OCI-LY7 (cell line): ENCODE results near the gene SMPD4. TPM values are rescaled to one million over a fixed set of nuclear protein-coding genes. Genes with fewer than 3 reads are reported as not detected.
"Not testable (repeated sequence)": the region's sequence is repeated elsewhere in the genome, so short reads cannot be mapped to it uniquely, and the experiment has no call there.

Experiments
- BruUV-seq: library from RNA; stranded (reverse); fragments of 400-500 nt; replicated peaks from 2 replicates; lab custom pipeline; 2021; lab: Mats Ljungman, UMichigan
- CTCF ChIA-PET: fragments of 300-600 bp; sonication (Branson Sonifier 250); formaldehyde crosslinking; loops from one replicate; lab custom pipeline; 2022; ENCODE audit warnings: antibody characterized with exemption; ENCODE audit not compliant: unreplicated experiment; lab: Charles Lee
- POLR2A ChIA-PET: fragments of 300-600 bp; sonication (Branson Sonifier 250); formaldehyde crosslinking; loops from one replicate; lab custom pipeline; 2022; ENCODE audit warnings: antibody characterized with exemption; lab: Charles Lee
- DNase-seq: peaks from one replicate; pipeline ENCODE4 v3.0.0-alpha.2; 2015; ENCODE audit warnings: low spot score
- H2AFZ ChIP-seq: fragments of 200-600 bp; sonication (generic), shearing (Covaris generic); 2 replicates; pipeline ENCODE4 v1.6.1; 2014; ENCODE audit warnings: mild to moderate bottlenecking, antibody characterized with exemption, low read length, moderate library complexity
- H3K27ac ChIP-seq: fragments of 200-600 bp; sonication (generic); 2 replicates; pipeline ENCODE4 v1.5.1; 2014; ENCODE audit warnings: mixed run types, low read depth, mild to moderate bottlenecking, moderate library complexity, low read length, inconsistent platforms; ENCODE audit not compliant: poor library complexity, severe bottlenecking
- H3K36me3 ChIP-seq: fragments of 200-600 bp; sonication (generic); 2 replicates; pipeline ENCODE4 v1.6.1; 2014; ENCODE audit warnings: mild to moderate bottlenecking, antibody characterized with exemption, low read length, moderate library complexity, mixed read lengths; ENCODE audit not compliant: insufficient read depth
- H3K4me1 ChIP-seq: fragments of 200-600 bp; sonication (generic); 2 replicates; pipeline ENCODE4 v1.5.1; 2014; ENCODE audit warnings: mild to moderate bottlenecking, low read length; ENCODE audit not compliant: insufficient read depth, poor library complexity, severe bottlenecking
- H3K4me2 ChIP-seq: fragments of 200-600 bp; sonication (generic); 2 replicates; pipeline ENCODE4 v1.6.1; 2014; ENCODE audit warnings: mild to moderate bottlenecking, low read length
- H3K4me3 ChIP-seq: fragments of 200-600 bp; sonication (generic); 2 replicates; pipeline ENCODE4 v1.5.1; 2014; ENCODE audit warnings: mild to moderate bottlenecking, low read depth, low read length; ENCODE audit not compliant: poor library complexity, severe bottlenecking
- H3K79me2 ChIP-seq: fragments of 200-600 bp; sonication (generic); 2 replicates; pipeline ENCODE4 v1.6.1; 2016; ENCODE audit warnings: low read depth, mild to moderate bottlenecking, low read length, moderate library complexity, mixed read lengths; ENCODE audit not compliant: insufficient read depth
- H3K9me2 ChIP-seq: fragments of 200-600 bp; sonication (generic); 2 replicates; pipeline ENCODE4 v1.6.1; 2016; ENCODE audit warnings: mild to moderate bottlenecking, low read length, mixed read lengths; ENCODE audit not compliant: insufficient read depth
- H3K9me3 ChIP-seq: fragments of 200-600 bp; sonication (generic); 2 replicates; pipeline ENCODE4 v1.6.1; 2014; ENCODE audit warnings: mild to moderate bottlenecking, mixed run types, low read length, mixed read lengths
- H4K20me1 ChIP-seq: fragments of 200-600 bp; sonication (generic); 2 replicates; pipeline ENCODE4 v1.6.1; 2014; ENCODE audit warnings: mild to moderate bottlenecking, antibody characterized with exemption, low read length, moderate library complexity, mixed read lengths; ENCODE audit not compliant: insufficient read depth
- intact Hi-C: fragments of 100-400 bp; cut with micrococcal nuclease; formaldehyde crosslinking; loops from one replicate; pipeline ENCODE4 v1.10.0; 2022; ENCODE audit not compliant: unreplicated experiment
- total RNA-seq, 2 experiments: library from RNA; depleted of rRNA in 1 of 2; stranded (reverse); fragments of >200 nt in 1 of 2; shearing (Covaris generic) in 1 of 2; gene quantifications; 2 replicates each; pipeline ENCODE4 v1.2.3, GENCODE V29; 2014 to 2022

SMPD4 gene
- total RNA-seq, 2 experiments from 2014 or later, result 61.9 to 93.8 TPM

GRCh38 chr2:130228005-130228404 lies 46.6 kb upstream of the SMPD4 start:
- H3K9me2 ChIP-seq, H3K27ac ChIP-seq, H4K20me1 ChIP-seq, CTCF ChIA-PET, DNase-seq, H2AFZ ChIP-seq, H3K9me3 ChIP-seq, H3K4me1 ChIP-seq, POLR2A ChIA-PET, H3K4me2 ChIP-seq, H3K4me3 ChIP-seq, H3K36me3 ChIP-seq, intact Hi-C loops, H3K79me2 ChIP-seq, BruUV-seq: not testable (repeated sequence)

- H3K9me3 ChIP-seq, CTCF ChIA-PET, H3K9me2 ChIP-seq, BruUV-seq, H4K20me1 ChIP-seq, POLR2A ChIA-PET, H3K4me1 ChIP-seq, H3K4me2 ChIP-seq, H3K36me3 ChIP-seq, intact Hi-C loops, H3K27ac ChIP-seq, DNase-seq, H3K4me3 ChIP-seq, H2AFZ ChIP-seq, H3K79me2 ChIP-seq: not testable (repeated sequence)
These were observed 41.1 kb upstream of the SMPD4 start for GRCh38 chr2:130222523-130222922.

DNA sequence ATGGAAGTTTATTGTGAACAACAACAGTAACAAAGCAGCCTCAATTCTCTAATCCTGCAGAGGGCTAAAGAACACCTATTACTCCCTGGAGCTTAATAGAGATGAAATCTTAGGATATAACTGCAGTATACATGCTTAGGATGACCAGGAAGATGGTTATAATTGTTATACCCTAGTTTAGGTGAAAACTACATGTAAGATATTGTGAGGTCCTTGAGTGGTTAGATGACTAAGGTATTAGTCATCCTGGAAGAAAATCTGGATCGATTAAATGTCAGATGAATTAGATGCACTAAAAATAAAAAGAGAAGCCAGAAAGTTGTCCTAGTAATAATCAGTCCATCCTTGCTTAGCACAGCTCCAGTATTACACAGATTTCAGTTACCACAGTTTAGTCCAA lies 39.1 kb upstream of the SMPD4 start:
- H3K27ac ChIP-seq, H2AFZ ChIP-seq, BruUV-seq, intact Hi-C loops, POLR2A ChIA-PET, H3K4me1 ChIP-seq, H3K4me3 ChIP-seq, DNase-seq, H3K4me2 ChIP-seq, H3K9me3 ChIP-seq, CTCF ChIA-PET, H3K9me2 ChIP-seq, H3K36me3 ChIP-seq, H3K79me2 ChIP-seq, H4K20me1 ChIP-seq: not testable (repeated sequence)

- H3K9me3 ChIP-seq, H3K4me3 ChIP-seq, H2AFZ ChIP-seq, H3K4me1 ChIP-seq, H4K20me1 ChIP-seq, POLR2A ChIA-PET, H3K27ac ChIP-seq, H3K79me2 ChIP-seq, H3K36me3 ChIP-seq, intact Hi-C loops, DNase-seq, CTCF ChIA-PET, BruUV-seq, H3K9me2 ChIP-seq, H3K4me2 ChIP-seq: not testable (repeated sequence)
These were observed 37.7 kb upstream of the SMPD4 start for GRCh38 chr2:130219147-130219546.

- H3K4me2 ChIP-seq, BruUV-seq, intact Hi-C loops, CTCF ChIA-PET, H3K36me3 ChIP-seq, POLR2A ChIA-PET, H2AFZ ChIP-seq, H3K9me2 ChIP-seq, DNase-seq, H3K9me3 ChIP-seq, H4K20me1 ChIP-seq, H3K79me2 ChIP-seq, H3K4me3 ChIP-seq, H3K27ac ChIP-seq, H3K4me1 ChIP-seq: not testable (repeated sequence)
These were observed 25.6 kb upstream of the SMPD4 start for GRCh38 chr2:130207051-130207450.

DNA sequence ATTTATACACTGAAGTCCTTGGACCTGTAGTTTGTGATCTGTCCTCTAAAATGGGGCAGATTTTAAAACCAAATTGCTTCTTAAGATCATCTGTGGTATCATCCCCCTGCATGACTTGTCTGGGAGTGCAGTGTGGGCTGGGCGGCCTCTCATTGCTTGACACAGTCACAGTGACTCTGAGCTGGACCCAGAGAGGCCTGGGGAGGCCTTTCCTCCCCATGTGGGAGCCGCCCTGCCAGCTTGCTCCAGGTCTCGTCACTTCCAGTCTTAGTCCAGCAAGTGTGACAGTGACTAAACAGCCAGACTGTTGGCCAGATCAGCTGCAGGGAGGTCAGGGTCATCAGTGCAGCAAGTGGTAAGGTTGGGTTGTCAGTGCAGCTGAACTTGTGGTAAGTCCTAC lies 21.7 kb upstream of the SMPD4 start:
- BruUV-seq, H3K27ac ChIP-seq, H3K36me3 ChIP-seq: not testable (repeated sequence)

DNA sequence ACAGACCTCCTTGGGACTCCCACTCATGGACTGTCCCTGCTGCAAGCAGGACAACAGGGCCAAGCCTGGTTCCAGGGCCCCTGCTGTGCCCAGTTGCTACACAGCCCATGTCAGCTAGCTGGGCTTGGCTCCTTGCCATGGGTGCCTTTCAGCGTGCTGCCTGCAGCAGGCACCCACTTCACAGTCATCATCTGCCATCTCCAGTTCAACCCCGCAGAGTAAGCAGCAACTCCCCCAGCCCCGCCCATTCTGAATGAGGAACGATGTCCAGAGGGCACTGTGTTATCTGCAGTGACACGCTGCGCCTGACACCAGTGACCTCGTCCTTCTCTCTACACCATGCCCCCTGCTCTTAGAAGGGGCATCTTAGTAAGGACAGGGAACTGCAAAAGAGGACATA lies 21.1 kb upstream of the SMPD4 start:
- DNase-seq, intact Hi-C loops, H2AFZ ChIP-seq, BruUV-seq, H3K4me3 ChIP-seq, H3K36me3 ChIP-seq, H3K4me1 ChIP-seq, CTCF ChIA-PET, POLR2A ChIA-PET, H3K9me3 ChIP-seq, H3K4me2 ChIP-seq, H3K79me2 ChIP-seq, H3K9me2 ChIP-seq, H3K27ac ChIP-seq, H4K20me1 ChIP-seq: not testable (repeated sequence)

More for the DNA sequence above, 21.7 kb upstream of the SMPD4 start:
- POLR2A ChIA-PET, H3K4me2 ChIP-seq, H3K79me2 ChIP-seq, intact Hi-C loops, CTCF ChIA-PET, DNase-seq, H3K4me3 ChIP-seq, H3K9me2 ChIP-seq, H3K9me3 ChIP-seq, H2AFZ ChIP-seq, H3K4me1 ChIP-seq, H4K20me1 ChIP-seq: not testable (repeated sequence)
